Adrenal gland (tissue), 12 donors: Measurements from ENCODE around the gene SPINDOC. TPM values are rescaled to one million over a fixed set of nuclear protein-coding genes. Genes with fewer than 3 reads are reported as not detected.

Source experiments
- DNase-seq, 7 donors: peaks; one replicate each; pipeline ENCODE4 v3.0.0-alpha.2; 2019 to 2020
- H3K27ac ChIP-seq, 5 donors: fragments of 200-600 bp; sonication (generic) in 4 of 5; 1 replicate in 3 of 5; 2 replicates in 2 of 5; pipeline versions ENCODE4 v1.5.1 to v1.8.0; 2016 to 2020; ENCODE audit warnings: mild to moderate bottlenecking in 1 of 5
- H3K27me3 ChIP-seq: fragments of 200-600 bp; 2 replicates; pipeline ENCODE4 v1.8.0; 2021
- H3K36me3 ChIP-seq, 2 donors: fragments of 200-600 bp; replicated peaks in 1 of 2; 1 replicate in 1 of 2; 2 replicates in 1 of 2; pipeline versions ENCODE4 v1.5.1 to v1.8.0; 2018 to 2022
- H3K4me1 ChIP-seq, 2 donors: fragments of 200-600 bp; replicated peaks in 1 of 2; 1 replicate in 1 of 2; 2 replicates in 1 of 2; pipeline versions ENCODE4 v1.5.1 to v1.8.0; 2018 to 2021
- H3K4me3 ChIP-seq, 4 donors: fragments of 200-600 bp; sonication (generic) in 3 of 4; one replicate each; pipeline ENCODE4 v1.5.1; 2016 to 2018
- H3K9me3 ChIP-seq, 3 donors: fragments of 200-600 bp; sonication (generic) in 1 of 3; replicated peaks in 1 of 3; 1 replicate in 2 of 3; 2 replicates in 1 of 3; pipeline versions ENCODE4 v1.5.1 to v1.8.0; 2016 to 2021
- CTCF ChIP-seq, 6 experiments: fragments of 450-650 bp in 4 of 6; fragments of 200-600 bp in 2 of 6; sonication (generic) in 1 of 6; IDR thresholded peaks; 1 replicate in 5 of 6; 2 replicates in 1 of 6; pipeline versions ENCODE4 v1.5.1 to v1.8.0; 2016 to 2021; ENCODE audit warnings: antibody characterized with exemption in 6 of 6, mild to moderate bottlenecking in 2 of 6, moderate library complexity in 1 of 6
- POLR2A ChIP-seq, 2 donors: fragments of 450-650 bp; IDR thresholded peaks; one replicate each; pipeline ENCODE4 v1.6.1; 2017; ENCODE audit warnings: antibody characterized with exemption in 2 of 2, mild to moderate bottlenecking in 2 of 2, moderate library complexity in 1 of 2
- WGBS, 4 donors: extraction: QIAGEN DNeasy Blood & Tissue Kit in 2 of 4; methylation state at CpG; one replicate each; pipeline versions ENCODE4 v1.1.5 to v1.1.7; 2013 to 2017; 5-methylcytosine and 5-hydroxymethylcytosine counted together
- intact Hi-C, 2 donors: fragments of 100-400 bp; cut with DNase I; formaldehyde crosslinking; loops; one replicate each; pipeline versions ENCODE4 v1.14.1 to v1.15.0; 2022 to 2023
- polyA plus RNA-seq, 3 donors: library from polyadenylated mRNA; stranded (reverse); fragments of 200-250 nt in 2 of 3; fragments of 350-450 nt in 1 of 3; fragmentation: Illumina TruSeq in 1 of 3; extraction: RNeasy Lipid Tissue Mini Kit (QIAGEN cat#74804) in 1 of 3; gene quantifications; one replicate each; pipeline ENCODE4 v1.2.3, GENCODE V29; 2013 to 2014
- total RNA-seq, 9 donors: library from RNA; depleted of rRNA in 4 of 9; stranded (reverse); fragments of >200 nt in 4 of 9; fragments of 120-200 nt in 1 of 9; fragmentation: NEBNext Ultra II Directional in 1 of 9; extraction: Animal tissue kit (Norgen Biotek cat#: 25700) in 1 of 9; gene quantifications; one replicate each; pipeline versions ENCODE4 v1.1.0 to v1.2.4, GENCODE V29; 2013 to 2023
- donor health status: healthy with polysubstance abuse.
- donor health status: Bipolar disorder and iron deficiency.
- donor health status: DM: yes; HTN: yes; CAD: no.
- donor health status: DM: no; HTN: no; CAD: no.
- donor health status: DM: no; HTN: no; CAD: no.
- donor health status: DM: yes; HTN: yes; CAD: no.

The SPINDOC gene
- total and polyA plus RNA-seq, 12 donors = 4.5 to 19.2 (median 10.9) TPM

DNA sequence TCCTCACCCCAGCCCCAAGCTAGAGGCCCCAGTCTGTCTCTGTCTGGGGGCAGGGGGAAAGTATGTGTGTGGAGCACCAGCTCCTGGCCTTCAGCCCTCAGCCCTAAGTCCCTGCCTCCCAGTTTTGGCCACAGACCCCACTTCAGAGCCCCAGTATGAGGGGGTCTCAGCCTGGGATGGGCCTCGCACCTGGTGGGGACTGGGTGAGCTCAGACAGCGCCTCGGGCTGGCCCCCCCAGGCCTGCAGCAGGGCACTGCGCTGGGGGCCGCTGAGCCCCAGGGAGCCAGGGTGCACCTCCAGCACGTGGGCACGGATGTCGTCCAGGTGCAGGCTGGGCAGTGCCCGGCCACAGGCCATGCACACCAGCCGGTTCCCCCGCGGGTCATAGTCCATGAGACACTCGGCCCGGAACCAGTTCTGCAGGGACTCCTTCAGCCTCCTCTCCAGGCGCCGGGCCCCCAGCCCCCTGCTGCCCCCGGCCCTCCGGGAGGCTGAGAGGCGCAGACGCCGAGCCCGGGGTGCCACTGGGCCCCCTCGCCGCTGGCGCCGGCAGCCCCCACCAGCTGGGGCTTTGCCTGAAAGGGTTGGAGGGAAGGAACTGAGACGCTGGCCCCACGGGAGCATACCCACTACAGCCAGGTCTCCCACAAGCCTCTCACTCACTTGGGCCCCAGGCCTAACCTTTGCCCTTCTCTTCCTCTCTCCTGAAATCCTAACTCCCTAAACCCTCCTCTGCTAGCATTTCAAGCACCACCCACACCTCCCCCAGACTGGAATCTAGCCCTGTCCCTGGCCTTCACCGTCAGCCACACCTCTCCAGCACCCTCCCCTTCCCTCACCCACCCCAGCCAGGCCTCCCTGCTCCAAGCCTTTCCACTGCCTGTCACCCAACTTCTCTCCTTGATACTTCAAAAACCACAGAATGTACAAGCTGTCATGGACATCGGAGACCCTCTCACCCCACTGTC is 48.3 kb upstream of the SPINDOC start:
- Histone ChIP-seq H3K4me1 (peaks cover 34 to 49% of the 10 kb centered on the region in 2 donors), H3K27me3 (no peaks in the 10 kb centered on the region), H3K27ac (peak overlapping the region in 3 of 5 donors; percentile 13 to 71 (median 33)), H3K9me3 (no peaks in the 10 kb centered on the region), H3K36me3 (no peaks in the 10 kb centered on the region), H3K4me3 (no peak overlapping the region)
- TF ChIP-seq POLR2A (IDR thresholded peaks at IDR 0.05) (no peak), CTCF (IDR thresholded peaks at IDR 0.05) (no peak)
- intact Hi-C loops = loop anchor here in 1 of 2 donors (10.0 kb wide), 1 partner anchor 180 kb away; no protein-coding TSS in a partner anchor
- peak; percentile 45 to 81 (median 71) for DNase-seq
- WGBS, 4 donors = 54 to 67% (median 59%) methylated on average over 7 to 30 of the region's 30 CpGs

DNA sequence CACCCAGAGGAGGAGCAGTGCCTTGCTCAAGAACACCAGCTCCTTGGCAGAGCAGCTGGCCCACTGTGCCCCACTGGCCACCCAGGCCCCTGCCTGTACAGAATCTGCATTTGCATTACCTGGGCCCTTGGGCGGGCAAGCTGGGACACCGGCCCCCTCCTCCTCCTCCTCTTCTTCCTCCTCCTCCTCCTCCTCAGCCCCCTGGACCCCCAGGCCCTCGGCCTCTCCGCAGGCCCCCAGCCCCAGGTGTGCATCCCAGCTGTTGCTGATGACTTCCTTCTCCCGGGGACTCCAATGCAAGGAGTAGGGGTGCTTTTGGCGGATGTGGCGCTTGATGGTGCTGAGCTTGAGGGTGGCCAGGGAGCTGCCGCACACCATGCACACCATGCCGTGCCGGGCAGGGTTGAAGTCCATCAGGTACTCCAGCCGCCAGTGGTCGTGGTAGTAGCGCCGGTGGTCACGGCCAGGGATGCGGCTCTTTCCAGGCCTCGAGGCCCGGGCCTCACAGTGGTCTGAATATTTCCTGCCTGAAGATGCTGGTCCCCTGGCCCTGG is 47.5 kb upstream of the SPINDOC start:
- DNase-seq = peak in 5 of 7 donors; percentile 21 to 58 (median 27)
- TF ChIP-seq CTCF (IDR thresholded peaks at IDR 0.05) (no peak), POLR2A (IDR thresholded peaks at IDR 0.05) (no peak)
- peaks cover 34 to 50% of the 10 kb centered on the region in 2 donors for H3K4me1 ChIP-seq
- H3K9me3 ChIP-seq = no peaks in the 10 kb centered on the region
- H3K27me3 ChIP-seq = no peaks in the 10 kb centered on the region
- no peaks in the 10 kb centered on the region for H3K36me3 ChIP-seq
- H3K4me3 ChIP-seq = no peak overlapping the region
- peak overlapping the region in 1 of 5 donors; percentile 33 for H3K27ac ChIP-seq
- 82 to 91% (median 85%) methylated on average over 13 to 18 of the region's 18 CpGs for WGBS, 4 donors
- intact Hi-C loops = loop anchor here (2.0 to 10.0 kb wide), 2 partner anchors 43 to 179 kb away; no protein-coding TSS in a partner anchor

DNA sequence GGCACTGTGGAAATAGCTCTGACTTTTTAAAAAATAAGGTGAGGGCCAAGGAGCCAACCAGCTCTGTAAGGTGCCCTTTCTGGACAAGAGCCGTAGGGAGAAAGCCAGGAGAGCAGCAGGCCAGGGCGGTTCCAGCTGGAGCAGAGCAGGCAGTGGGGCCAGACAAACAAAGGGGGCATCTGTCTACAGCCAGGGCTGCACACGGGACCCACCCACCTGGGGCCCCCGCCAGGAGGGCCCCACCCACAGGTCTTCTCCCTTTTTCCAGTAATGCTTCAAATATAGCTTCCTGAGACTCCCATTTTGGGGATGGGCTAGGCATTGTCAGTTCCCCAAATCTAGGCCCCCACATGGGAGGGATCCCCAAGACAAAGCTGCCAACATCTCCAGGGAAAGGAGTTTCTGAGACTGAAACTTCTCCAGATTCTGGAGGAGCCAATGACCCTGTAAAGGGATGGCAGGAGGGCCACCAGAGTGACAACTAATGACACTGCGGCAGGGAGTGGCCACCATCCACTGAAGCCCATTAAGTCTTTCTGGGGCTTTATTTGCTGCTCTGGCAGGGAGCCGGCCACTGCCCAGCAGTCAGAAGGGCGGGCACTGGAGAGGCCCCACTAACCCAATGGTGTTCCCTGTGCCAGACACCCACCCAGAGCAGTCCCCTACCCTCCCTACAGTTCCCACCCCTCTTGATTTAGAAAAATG is 46.6 kb upstream of the SPINDOC start:
- intact Hi-C loops = loop anchor here (2.0 to 10.0 kb wide), 2 partner anchors 42 to 178 kb away; no protein-coding TSS in a partner anchor
- Histone ChIP-seq H3K4me3 (peak overlapping the region in 1 of 4 donors; percentile 97), H3K36me3 (no peaks in the 10 kb centered on the region), H3K27ac (peak overlapping the region in 2 of 5 donors; percentile 1 to 80), H3K27me3 (no peaks in the 10 kb centered on the region), H3K9me3 (no peaks in the 10 kb centered on the region), H3K4me1 (peaks cover 34 to 50% of the 10 kb centered on the region in 2 donors)
- TF ChIP-seq CTCF (IDR thresholded peaks at IDR 0.05) = no peak
- no peak for TF ChIP-seq POLR2A (IDR thresholded peaks at IDR 0.05)
- 67 to 90% (median 76%) methylated on average over 5 to 7 of the region's 7 CpGs for WGBS, 4 donors
- DNase-seq = no peak

DNA sequence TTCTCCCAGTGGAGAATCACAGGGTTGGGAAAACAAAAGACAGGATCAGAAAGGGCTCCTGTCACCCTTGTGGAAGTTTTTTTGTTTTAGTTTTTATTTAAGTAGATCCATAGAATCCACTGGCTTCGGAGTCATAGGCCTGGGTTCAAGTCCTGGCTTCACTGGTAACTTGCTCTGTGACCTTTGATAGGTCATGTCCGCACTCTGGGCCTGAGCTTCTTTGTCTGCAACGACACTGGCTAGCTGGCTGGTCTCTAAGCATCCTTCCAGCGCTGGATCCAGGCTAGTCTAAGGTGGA is 46.0 kb upstream of the SPINDOC start:
- WGBS, 4 donors = 15 to 22% (median 20%) methylated on average over 4 of the region's 4 CpGs

More for the DNA sequence above, 46.0 kb upstream of the SPINDOC start:
- Histone ChIP-seq H3K4me1 (peaks cover 32 to 46% of the 10 kb centered on the region in 2 donors), H3K9me3 (no peaks in the 10 kb centered on the region), H3K4me3 (peak overlapping the region in 2 of 4 donors; percentile 62 to 97), H3K36me3 (no peaks in the 10 kb centered on the region), H3K27ac (peak overlapping the region in 2 of 5 donors; percentile 77 to 80), H3K27me3 (no peaks in the 10 kb centered on the region)
- intact Hi-C loops = loop anchor here (2.0 to 10.0 kb wide), 2 partner anchors 42 to 178 kb away; no protein-coding TSS in a partner anchor
- TF ChIP-seq POLR2A (IDR thresholded peaks at IDR 0.05) (no peak), CTCF (IDR thresholded peaks at IDR 0.05) (no peak)
- DNase-seq = no peak
